ENCODE measurements around the gene PPFIA1. TPM values are rescaled to one million over a fixed set of nuclear protein-coding genes. Genes with fewer than 3 reads are reported as not detected.

The PPFIA1 gene
- total and polyA plus RNA-seq, 2 of the 8 experiments (the other 6 are each of a cell fraction or from before 2014, with no cell fraction given): 44.3 to 73.5 TPM

- TF ChIP-seq USF2 (IDR thresholded peaks at IDR 0.05; ENCODE audit: low read length) (no peak), KDM4A (IDR thresholded peaks at IDR 0.05; ENCODE audit: low read depth, low read length, severe bottlenecking) (no peak), HDAC2 (IDR thresholded peaks at IDR 0.05; ENCODE audit: borderline replicate concordance in 1 of 2, low read depth in 2 of 2, low read length in 2 of 2) (no peak)
These were observed 21.7 kb downstream of the PPFIA1 start (continued) for GRCh38 chr11:70292166-70292565.

Data from H1 (cell line).